Loucy (cell line): ENCODE data around the gene MAP1B.

ENCODE experiments used
- CTCF ChIP-seq: fragments of 200-600 bp; sonication (generic); conservative IDR thresholded peaks from 2 replicates; pipeline ENCODE4 v1.5.1; 2014; ENCODE audit warnings: mild to moderate bottlenecking, antibody characterized with exemption, low read length
- EZH2phosphoT487 ChIP-seq: fragments of 200-600 bp; IDR thresholded peaks from 2 replicates; pipeline ENCODE4 v1.6.1; 2018; ENCODE audit warnings: antibody characterized with exemption, mild to moderate bottlenecking, moderate library complexity, borderline replicate concordance

- no peak for TF ChIP-seq CTCF
- no peak for TF ChIP-seq EZH2phosphoT487
Observed at GRCh38 chr5:72067682-72068470, 39.4 kb upstream of the MAP1B start.
